ENCODE results near the gene EXOC4. TPM values are rescaled to one million over a fixed set of nuclear protein-coding genes. Genes with fewer than 3 reads are reported as not detected.
"Not testable (repeated sequence)": the region's sequence is repeated elsewhere in the genome, so short reads cannot be mapped to it uniquely, and the experiment has no call there.

EXOC4 gene
- total RNA-seq, 2 donors from 2014 or later, result 33.7 to 41.5 TPM

DNA sequence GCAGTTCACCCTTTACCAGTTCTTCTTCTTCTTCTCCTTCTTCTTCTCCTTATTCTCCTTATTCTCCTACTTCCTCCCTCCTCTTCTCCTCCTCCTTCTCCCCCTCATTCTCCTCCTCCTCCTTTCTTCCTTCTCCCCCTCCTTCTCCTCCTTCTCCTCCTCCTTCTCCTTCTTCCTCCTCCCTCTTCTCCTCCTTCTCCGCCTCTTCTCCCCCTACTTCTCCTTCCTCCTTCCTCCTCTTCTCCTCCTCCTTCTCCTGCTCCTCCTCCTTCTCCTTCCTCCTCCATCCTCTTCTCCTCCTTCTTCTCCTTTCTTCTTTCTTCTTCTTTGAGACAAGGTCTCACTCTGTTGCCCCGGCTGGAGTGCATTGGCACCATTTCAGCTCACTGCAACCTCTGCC lies 816.3 kb downstream of the EXOC4 start:
- DNase-seq (no peak), ATAC-seq (no peak)
- intact Hi-C loops (cut with DNase I), result no loop called here

DNA sequence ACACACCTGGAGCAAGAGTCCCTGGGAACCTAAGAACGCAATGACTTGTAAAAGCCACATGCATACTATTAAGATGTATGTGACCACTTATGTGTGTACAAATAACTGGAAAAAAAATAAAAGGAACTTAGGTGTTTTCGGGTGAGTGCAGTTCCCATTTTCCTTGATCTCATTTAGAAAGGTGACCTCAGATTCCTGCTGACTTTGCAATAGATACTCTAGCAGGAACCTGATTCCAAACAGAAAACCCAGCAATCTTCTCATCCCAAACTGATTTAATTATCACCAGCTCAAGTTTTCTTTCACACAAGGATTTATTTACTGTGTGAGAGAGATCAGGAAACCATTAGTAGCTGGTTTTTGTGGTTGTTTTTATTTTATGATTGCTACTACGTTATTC lies 817.8 kb downstream of the EXOC4 start:
- intact Hi-C loops (cut with DNase I), result no loop called here
- no peak for DNase-seq

DNA sequence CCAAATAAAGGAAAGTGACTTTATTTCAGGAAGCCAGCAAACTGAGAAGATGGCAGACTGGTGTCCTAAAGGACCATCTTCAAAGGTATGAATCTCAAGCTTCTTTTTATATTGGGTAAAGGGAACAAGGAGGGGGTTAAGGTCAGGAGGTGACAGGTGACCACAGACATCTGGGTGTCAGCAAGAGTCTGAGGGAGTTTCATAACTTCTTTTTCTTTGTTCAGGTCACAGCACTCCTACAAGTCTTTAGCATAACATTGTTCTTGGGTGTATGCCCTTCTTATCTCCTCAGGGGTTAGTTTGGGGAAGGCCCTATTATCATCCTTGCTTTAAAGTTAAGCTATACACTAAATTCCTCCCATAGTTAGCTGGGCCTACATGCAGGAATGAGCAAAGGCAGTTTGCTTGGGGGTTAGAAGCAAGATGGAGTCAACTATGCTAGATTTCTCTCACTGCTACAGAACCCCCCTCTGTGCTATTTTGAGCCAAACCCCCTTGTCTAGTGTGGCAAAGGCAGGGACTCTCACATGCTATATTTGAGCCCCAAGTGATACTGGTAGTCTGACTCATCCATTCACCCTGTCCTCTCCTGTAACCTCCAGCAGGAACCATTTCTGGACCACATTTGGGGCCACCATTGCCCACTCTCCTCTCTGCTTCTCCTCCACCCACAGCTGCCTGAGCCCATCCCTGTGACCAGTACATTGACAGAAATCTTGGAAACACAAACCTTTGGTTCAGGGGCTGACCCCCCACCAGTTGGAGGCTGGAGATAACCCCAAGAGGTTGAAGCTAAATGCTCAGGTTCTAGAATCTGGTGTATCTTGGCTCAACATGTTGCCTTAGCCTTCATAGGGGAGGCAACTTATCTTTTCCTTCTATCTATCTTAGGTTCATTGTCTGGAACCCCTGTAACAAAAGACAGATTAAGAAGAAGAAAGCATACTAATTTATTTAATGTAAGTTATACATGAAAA lies 818.8 kb downstream of the EXOC4 start:
- DNase-seq, result no peak
- intact Hi-C loops (cut with DNase I), result no loop called here
- no peak for ATAC-seq

More for the DNA sequence above, 817.8 kb downstream of the EXOC4 start:
- no peak for ATAC-seq

DNA sequence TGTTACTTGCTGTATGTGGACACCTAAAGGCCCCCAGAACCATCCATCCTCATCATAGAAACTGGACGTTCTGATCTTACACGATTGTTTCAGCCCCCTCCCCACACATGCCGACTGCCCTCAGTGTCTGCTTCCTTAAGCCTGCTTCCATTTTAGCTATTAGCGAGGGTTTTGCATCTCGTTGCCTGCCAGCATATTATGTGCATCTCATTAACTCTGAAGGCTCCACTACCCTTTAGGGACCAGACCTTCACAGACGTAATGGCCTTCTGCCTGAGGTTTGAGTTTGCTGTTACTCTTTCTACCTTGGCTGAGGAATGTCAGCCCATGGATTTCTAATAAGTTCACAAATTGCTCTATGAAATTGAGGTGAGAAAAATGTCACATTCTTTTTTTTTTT lies 820.4 kb downstream of the EXOC4 start:
- no peak for DNase-seq
- intact Hi-C loops (cut with DNase I), result no loop called here

DNA sequence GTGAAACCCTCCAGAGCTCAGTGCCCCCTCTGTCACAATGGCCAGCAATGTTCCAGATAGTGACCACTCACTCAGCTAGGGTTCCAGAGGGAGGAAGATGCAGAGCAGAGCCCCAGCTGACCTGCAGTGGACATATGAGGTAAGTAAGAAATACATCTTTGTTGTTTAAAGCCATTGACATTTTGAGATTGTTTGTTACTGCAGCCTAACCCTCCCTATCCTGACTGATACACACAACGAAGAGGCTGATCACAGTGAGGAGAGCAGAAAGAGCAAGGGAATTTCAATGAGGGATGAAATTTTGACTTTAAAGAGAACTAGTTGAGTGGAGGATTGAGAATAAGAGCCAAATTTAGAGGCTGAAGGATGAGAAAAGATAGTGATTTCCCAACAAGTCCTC lies 822.9 kb downstream of the EXOC4 start:
- intact Hi-C loops (cut with DNase I), result no loop called here
- DNase-seq (no peak), ATAC-seq (no peak)

More for the DNA sequence above, 820.4 kb downstream of the EXOC4 start:
- no peak for ATAC-seq

DNA sequence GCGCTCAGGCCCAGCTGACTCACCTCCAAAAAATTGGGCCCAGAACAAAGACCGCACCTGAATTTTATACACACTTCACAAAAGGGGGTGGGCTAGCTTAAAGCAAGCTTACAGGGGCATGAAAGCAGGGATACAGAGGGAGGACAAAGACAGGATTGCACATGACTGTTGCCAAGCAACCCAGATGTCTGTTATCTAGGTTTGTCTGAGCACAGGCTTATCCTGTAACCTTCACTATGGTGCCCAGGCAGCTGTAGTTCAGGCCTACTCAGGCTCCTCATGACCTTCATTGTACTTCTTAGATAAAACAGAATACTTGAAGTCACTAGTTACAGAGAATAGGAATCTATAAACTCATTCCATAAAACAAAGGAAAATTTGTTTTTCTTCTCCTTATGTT lies 824.7 kb downstream of the EXOC4 start:
- intact Hi-C loops (cut with DNase I); DNase-seq; ATAC-seq: not testable (repeated sequence)

DNA sequence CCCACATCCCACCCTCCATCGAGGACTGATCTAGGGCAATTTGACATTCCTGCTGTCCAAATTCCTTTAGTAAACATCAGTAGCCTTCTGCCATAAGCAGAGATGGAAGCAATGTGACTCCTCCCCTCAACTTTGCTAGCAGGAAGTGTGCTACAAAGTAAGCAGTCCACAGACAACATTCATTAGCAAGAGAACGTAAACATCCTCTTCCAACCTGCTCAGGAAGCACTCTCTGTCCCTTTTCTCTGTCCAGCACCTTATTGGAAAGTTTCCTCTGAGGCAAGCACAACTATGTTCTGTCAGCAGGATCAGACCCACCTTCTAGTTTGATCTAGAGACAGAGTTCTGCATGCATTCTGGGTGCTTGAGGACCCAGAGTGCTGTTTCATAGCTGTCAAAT lies 826.1 kb downstream of the EXOC4 start:
- no peak for ATAC-seq
- intact Hi-C loops (cut with DNase I), result no loop called here
- no peak for DNase-seq

DNA sequence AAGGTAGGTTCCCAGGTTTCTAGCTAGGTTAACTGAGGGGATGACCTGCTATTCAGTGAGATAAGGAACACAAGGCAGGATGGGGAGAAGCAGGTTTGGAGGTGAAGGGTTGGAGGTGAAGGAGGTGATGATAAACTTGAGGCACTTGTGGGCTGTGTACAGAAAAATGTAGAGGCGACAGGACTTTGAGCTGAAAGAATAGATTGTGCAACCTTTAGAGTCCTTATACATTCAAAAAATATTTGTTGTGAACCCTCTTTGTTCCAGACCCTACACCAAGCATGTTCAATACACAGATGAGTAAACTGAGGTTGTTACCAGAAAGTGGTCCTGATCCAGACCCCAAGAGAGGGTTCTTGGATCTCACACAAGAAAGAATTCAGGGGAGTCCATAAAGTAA lies 828.8 kb downstream of the EXOC4 start:
- ATAC-seq (no peak), DNase-seq (no peak)
- intact Hi-C loops (cut with DNase I), result no loop called here

DNA sequence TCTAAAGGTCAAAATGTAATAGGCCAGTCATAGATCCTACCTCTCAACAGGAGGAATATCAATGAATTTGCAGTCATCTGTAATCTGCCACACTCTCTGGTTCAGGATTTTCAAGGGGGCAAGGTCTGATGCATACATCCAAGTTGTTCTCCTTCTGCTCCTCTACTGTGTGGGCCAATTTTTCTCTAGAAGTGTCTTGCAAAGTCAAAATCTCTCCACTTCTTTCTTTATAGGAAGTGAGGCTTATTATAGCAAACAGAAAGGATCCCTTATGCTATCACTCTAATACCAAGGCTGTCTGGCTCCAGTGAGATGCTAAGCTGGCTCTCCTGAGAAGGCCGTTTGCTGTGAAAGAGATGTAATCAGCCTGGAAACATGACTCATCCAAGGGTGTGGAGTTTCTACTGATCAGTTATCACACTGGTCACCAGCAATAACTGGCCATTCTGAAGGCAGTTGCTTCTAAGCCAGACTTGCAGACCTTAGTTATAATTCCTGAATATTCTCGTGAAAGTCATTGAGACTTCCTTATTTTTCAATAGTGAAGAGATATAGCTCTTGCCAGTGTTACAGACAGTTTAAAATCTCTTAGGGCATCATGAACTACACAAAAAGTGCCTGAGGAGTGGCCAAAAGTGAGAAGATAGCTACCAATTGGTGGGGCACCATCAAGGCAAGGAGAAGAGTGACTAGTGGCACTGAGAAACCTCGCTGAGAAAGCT lies 831.0 kb downstream of the EXOC4 start:
- ATAC-seq (peak in 1 of 2 donors; percentile 71), DNase-seq (no peak)
- intact Hi-C loops (cut with DNase I), result no loop called here

DNA sequence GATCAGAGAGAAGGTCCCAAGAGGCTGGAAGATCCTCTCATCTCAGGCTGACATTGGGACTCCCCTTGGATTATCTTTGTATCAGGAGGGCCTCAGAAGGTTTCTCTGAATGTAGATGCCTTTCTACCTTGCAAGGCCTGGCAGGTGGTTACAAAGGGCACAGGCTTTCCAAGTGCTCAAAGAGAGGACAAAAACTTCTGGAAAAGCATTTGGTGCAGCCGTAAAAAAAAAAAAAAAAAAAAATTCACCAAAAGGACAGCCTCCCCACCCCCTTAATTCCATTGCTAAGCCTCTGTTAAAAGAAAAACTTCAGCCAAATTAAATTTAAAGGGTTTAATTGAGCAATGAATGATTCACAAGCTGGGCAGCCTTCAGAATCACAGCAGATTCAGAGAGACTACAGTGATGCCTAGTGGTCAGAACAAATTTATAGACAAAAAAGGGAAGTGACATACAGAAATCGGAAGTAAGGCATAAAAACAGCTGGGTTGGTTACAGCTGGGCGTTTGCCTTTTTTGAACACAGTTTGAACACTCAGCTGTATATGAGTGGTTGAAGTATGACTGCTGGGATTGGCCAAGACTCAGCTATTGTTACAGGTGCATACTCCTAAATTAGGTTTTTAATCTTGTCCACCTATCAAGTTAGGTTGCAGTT lies 831.7 kb downstream of the EXOC4 start:
- peak; percentile 19 to 78 for ATAC-seq
- DNase-seq, result no peak
- intact Hi-C loops (cut with DNase I), result no loop called here

DNA sequence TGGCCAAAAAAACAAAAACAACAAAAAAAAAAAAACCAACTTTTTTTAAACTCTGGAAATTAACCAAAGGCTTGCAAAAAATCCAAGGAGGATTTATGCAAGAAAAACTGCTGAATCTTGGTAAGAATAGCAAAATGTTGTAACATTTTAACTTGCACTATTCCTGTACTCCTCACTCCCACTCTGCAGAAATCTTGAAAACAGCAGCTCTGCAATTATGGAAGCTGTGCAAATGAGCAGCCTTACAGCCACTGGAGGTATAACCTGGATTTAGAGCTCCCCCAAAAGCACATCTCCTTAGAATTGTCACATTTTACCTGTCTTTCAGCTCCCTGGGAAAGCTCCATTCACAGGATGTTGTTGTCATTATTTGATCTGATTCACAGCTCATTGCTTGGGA lies 832.4 kb downstream of the EXOC4 start:
- ATAC-seq, result peak; percentile 44 to 47
- intact Hi-C loops (cut with DNase I), result no loop called here
- no peak for DNase-seq

DNA sequence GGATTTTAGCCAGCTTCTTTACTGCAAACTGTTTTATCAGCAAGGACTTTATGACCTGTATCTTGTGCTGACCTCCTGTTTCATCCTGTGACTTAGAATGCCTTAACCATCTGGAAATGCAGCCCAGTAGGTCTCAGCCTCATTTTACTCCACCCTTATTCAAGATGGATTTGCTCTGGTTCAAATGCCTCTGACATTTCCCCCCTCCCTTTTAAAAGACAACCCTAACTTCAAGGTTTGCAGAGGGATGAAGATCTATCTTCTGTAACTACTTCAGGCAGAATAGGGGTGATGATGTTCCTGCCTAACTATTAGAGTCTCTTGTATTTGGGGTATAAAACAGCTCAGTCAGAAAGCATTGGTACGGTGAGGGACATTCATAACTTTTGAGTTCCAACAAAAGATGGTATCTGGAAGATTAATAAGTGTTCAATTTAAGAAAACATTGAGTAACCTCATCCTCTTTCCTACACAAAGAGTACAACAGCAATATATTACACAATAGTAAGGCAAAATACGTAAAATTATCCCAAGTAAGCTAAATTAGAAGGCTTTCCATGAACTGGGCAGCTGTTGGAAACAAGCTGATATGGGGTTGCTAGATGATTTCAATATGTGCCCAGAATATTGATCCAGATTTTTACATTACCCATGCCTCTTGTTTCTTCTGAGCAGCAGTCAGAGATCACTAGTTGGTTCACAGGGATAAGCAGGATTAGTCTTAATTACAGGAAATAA lies 834.3 kb downstream of the EXOC4 start:
- ATAC-seq (no peak), DNase-seq (no peak)
- intact Hi-C loops (cut with DNase I), result no loop called here

DNA sequence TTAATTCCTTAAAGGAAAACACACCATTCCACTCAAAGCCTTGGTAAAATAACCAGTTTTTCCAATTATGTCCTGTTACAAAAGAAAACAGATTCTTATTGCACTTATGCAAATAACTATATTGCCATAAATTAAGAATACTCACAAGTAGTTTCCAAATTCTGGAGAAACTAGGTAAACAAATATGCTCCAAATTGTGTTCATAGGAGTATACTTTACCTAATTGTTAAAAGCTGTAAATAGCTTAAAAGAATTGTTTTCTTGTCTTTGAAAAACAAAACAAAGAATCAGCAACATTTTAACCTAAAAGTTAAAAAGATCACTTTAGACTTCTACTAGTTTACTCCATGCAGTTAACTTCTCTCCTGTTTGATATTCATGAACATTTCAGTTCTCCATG lies 835.3 kb downstream of the EXOC4 start:
- intact Hi-C loops (cut with DNase I), result no loop called here
- no peak for ATAC-seq
- DNase-seq, result no peak

DNA sequence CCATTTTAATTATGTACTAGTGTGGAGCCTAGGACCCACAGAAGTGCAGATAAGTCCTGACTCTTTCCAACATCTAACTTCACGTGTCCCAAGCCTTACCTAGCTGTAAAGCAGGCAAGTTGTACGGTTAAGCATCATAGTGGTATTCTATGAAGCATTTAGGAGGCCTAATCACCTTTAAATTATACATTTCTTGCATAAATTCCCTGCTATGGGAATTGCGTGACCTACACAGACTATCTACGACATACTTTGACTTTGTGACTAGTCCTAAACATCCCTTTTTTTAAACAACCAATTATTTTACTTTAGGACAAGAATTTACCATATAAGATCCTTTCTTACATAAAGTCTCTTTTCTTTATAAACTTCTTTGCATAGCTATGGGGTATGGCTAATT lies 836.6 kb downstream of the EXOC4 start:
- DNase-seq, result no peak
- ATAC-seq, result no peak
- intact Hi-C loops (cut with DNase I), result no loop called here

DNA sequence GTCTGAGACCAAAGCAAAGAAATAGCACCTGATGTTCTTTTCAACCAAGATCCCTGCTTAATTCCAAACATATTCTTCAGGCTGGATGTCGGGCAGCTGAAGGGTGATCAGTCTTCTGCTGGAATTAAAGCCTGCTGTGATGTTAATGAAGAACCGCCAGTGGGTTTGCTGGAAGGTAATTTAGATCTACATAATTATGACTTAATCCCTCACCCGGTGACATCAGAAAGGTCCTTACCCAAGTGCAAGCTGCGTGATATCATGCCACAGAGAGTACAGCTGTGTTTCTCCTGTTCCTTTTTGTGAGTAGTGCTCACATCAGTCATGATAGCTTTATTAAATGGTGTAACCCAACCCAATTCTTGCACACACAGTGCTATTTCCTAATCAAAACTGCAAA lies 845.2 kb downstream of the EXOC4 start:
- intact Hi-C loops (cut with DNase I), result no loop called here
- DNase-seq (no peak), ATAC-seq (no peak)

DNA sequence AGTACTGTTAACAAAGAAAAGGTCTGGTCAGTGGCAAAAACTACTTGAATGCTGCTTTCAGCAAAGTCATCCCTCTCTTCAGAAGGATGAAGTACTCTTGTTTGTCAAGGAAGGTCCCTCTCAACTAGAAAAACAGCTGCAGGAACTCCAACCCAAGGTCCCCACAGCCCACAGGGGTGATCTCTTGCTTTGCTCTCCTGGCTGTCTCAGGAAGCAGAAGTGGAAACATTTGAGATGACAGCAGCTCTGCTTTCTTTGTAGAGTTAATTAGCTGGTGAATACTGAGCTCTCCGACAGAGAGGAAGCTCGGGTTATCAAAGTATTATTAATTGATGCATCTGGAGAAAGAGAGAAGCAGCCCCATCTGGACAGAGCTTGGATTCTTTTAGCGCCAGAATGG lies 848.8 kb downstream of the EXOC4 start:
- intact Hi-C loops (cut with DNase I), result no loop called here
- ATAC-seq (no peak), DNase-seq (no peak)

DNA sequence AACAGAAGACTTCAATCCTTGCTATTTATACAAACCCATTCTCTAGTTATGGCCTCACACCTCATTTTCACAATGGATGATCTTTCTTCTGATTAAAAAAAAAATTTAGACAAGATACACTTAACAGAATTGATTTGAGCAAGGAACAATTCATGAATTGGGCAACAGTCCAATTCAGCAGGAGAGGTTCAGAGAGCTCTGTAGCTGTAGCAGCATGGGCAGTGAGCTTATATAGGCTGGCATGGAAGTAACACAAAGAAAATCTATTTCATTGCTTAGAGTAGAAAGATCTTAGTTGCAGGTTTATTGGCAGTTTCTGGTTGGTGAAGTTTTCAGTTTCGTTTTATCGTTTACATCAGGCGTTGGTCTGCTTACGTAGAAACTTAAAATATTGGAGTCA lies 851.3 kb downstream of the EXOC4 start:
- ATAC-seq (no peak), DNase-seq (no peak)
- intact Hi-C loops (cut with DNase I), result no loop called here

DNA sequence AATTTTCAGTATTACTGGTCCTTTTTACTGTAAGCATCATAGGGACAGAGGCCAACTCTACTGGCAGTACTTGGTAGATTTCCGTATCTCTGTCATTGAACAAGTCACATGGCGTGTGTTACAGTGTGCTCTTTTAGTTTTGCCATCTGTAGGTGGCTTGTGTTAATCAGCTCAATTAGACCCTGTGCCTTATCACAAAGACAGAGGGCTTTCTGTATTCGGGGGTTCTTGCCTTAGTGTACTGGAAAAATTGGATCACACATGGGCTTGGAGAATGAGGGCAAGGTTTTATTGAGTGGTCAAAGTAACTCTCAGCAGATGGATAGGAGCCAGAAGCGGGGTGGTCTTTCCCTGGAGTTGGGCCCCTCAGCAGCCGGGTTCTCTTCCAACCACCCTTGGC lies 853.0 kb downstream of the EXOC4 start:
- no peak for ATAC-seq
- intact Hi-C loops (cut with DNase I), result no loop called here

DNA sequence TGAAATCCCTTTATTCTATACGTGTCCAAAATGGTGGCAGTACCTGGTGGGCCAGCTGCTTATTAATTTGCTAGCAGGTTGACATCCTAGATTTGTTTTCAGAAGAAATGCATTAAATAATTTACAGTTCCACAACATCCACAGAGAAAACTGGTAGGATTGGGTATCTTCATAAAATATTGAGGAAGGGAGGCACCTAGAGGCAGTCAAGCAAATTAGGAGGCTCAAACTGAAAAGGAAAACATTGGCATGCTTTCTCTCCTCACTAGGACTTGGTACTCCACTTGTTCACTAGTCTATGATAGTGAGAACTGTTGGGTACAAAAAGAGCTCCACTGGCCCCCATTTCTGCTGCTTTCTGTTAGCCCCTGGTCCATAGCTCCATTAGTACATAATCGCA lies 855.9 kb downstream of the EXOC4 start:
- intact Hi-C loops (cut with DNase I), result no loop called here
- no peak for ATAC-seq
- DNase-seq, result no peak

More for the DNA sequence above, 853.0 kb downstream of the EXOC4 start:
- DNase-seq, result no peak
